Heart right ventricle (tissue), 16 donors: ENCODE results near the gene SCAF1. TPM values are rescaled to one million over a fixed set of nuclear protein-coding genes. Genes with fewer than 3 reads are reported as not detected.

Experiments
- ATAC-seq, 8 donors: fragments of 200-7000 bp; cut with Tn5 transposase; one replicate each; pipeline ENCODE4 v1.9.1; 2020; ENCODE audit warnings: mild to moderate bottlenecking in 8 of 8, moderate library complexity in 8 of 8, moderate number of reproducible peaks in 1 of 8
- DNase-seq, 2 donors: peaks; one replicate each; pipeline ENCODE4 v3.0.0-alpha.2; 2020
- H3K27ac ChIP-seq, 10 donors: fragments of 200-600 bp; sonication (generic) in 2 of 10; one replicate each; pipeline versions ENCODE4 v1.5.0 to v1.8.0; 2020 to 2022; ENCODE audit warnings: mild to moderate bottlenecking in 3 of 10
- H3K27me3 ChIP-seq, 7 donors: fragments of 200-600 bp; one replicate each; pipeline ENCODE4 v1.8.0; 2021 to 2022; ENCODE audit warnings: mild to moderate bottlenecking in 2 of 7
- H3K36me3 ChIP-seq, 9 donors: fragments of 200-600 bp; sonication (generic) in 1 of 9; one replicate each; pipeline versions ENCODE4 v1.5.0 to v1.8.0; 2020 to 2022; ENCODE audit warnings: mild to moderate bottlenecking in 2 of 9
- H3K4me1 ChIP-seq, 9 donors: fragments of 200-600 bp; sonication (generic) in 1 of 9; one replicate each; pipeline versions ENCODE4 v1.5.0 to v1.8.0; 2020 to 2022; ENCODE audit warnings: mild to moderate bottlenecking in 4 of 9
- H3K4me3 ChIP-seq, 10 donors: fragments of 200-600 bp; sonication (generic) in 2 of 10; one replicate each; pipeline versions ENCODE4 v1.5.0 to v1.8.0; 2020 to 2022; ENCODE audit warnings: mild to moderate bottlenecking in 7 of 10, moderate library complexity in 2 of 10
- H3K9me3 ChIP-seq, 11 donors: fragments of 200-600 bp in 10 of 11; sonication (generic) in 2 of 11; one replicate each; pipeline versions ENCODE4 v1.5.0 to v1.8.0; 2013 to 2022; ENCODE audit warnings: mild to moderate bottlenecking in 2 of 11, control low read depth in 1 of 11, moderate library complexity in 1 of 11
- WGBS, 2 donors: extraction: QIAGEN DNeasy Blood & Tissue Kit; methylation state at CpG; one replicate each; pipeline ENCODE4 v1.1.7; 2013; ENCODE audit warnings: inconsistent platforms in 1 of 2; 5-methylcytosine and 5-hydroxymethylcytosine counted together
- intact Hi-C, 10 donors: fragments of 100-400 bp; cut with DNase I; formaldehyde crosslinking; loops; one replicate each; pipeline versions ENCODE4 v1.11.1 to v1.14.2; 2022
- polyA plus RNA-seq, 2 donors: library from polyadenylated mRNA; stranded (reverse); fragments of 200-250 nt; gene quantifications; one replicate each; pipeline ENCODE4 v1.2.3, GENCODE V29; 2013
- total RNA-seq, 10 donors: library from RNA; stranded (reverse); fragmentation: NEBNext Ultra II Directional in 3 of 10; extraction: Animal tissue kit (Norgen Biotek cat#: 25700) in 3 of 10; gene quantifications; one replicate each; pipeline versions ENCODE4 v1.2.1 to v1.2.4, GENCODE V29; 2021 to 2023
- TF ChIP-seq, protein P1 (sequence below), 9 donors: fragments of 200-600 bp; sonication (generic) in 2 of 9; IDR thresholded peaks; one replicate each; pipeline versions ENCODE4 v1.5.0 to v1.8.0; 2021 to 2022; ENCODE audit warnings: antibody characterized with exemption in 9 of 9, mild to moderate bottlenecking in 5 of 9, moderate library complexity in 1 of 9
- donor health status: Arrhythmogenic right ventricular cardiomyopathy.
- donor health status: ischemic (EF 13 %, LVEDD 7.1; RV severe dilation, severe dysfunction).
- donor health status: healthy with polysubstance abuse.
- donor health status: DM: no; HTN: yes; CAD: no.
- donor health status: DM: no; HTN: no; CAD: no.
- donor health status: ischemic (EF 25% LVEDD 6.9; RV normal size, moderate dysfunction).
- donor health status: ischemic (EF 25% LVEDD 5.7; RV mildly dilated, moderate dysfunction).
- donor health status: healthy.
- donor health status: DM: yes; HTN: yes; CAD: no.
- donor health status: Ischemic cardiomyopathy.
- donor health status: ischemic (EF 35%, LVEDD 5.7; RV mildly dilated, moderate dysfunction).
- donor health status: nonischemic (EF 11% LVEDD 7.7; RV severe dilation, severe dysfunction).
- donor health status: DM: yes; HTN: yes; CAD: no.
- donor health status: PGD.
- donor health status: ischemic (EF 29% LVEDD 5.4; RV normal size, mild dysfunction).
- donor health status: nonischemic (EF 23%, LVEDD 6.1; RV moderate dilation, normal function).

The SCAF1 gene
- total and polyA plus RNA-seq, 12 donors: 20.2 to 60.5 (median 44.8) TPM

GRCh38 chr19:49689133-49690078 lies 47.4 kb downstream of the SCAF1 start, which contains the start of gene ADM5:
TSS of gene ADM5 (plus strand) at chr19:49689594. CDS start at chr19:49689838, 244 bp downstream.
- Histone ChIP-seq H3K27me3 (peaks cover 0 to 40% (median 9%) of the 10 kb centered on the region in 7 donors), H3K4me3 (peak within 1 kb of the TSS; percentile 32 to 66 (median 56)), H3K4me1 (peaks cover 6 to 71% (median 48%) of the 10 kb centered on the region in 9 donors), H3K27ac (peak within 1 kb of the TSS; percentile 64 to 84 (median 77)), H3K9me3 (no peaks in the 10 kb centered on the region), H3K36me3 (peaks cover 0 to 37% (median 14%) of the 10 kb centered on the region in 9 donors)
- intact Hi-C loops: loop anchor here in 2 of 10 donors (5.0 to 10.0 kb wide), 2 partner anchors 113 to 115 kb away; no protein-coding TSS in a partner anchor
- TF ChIP-seq, protein P1, sequence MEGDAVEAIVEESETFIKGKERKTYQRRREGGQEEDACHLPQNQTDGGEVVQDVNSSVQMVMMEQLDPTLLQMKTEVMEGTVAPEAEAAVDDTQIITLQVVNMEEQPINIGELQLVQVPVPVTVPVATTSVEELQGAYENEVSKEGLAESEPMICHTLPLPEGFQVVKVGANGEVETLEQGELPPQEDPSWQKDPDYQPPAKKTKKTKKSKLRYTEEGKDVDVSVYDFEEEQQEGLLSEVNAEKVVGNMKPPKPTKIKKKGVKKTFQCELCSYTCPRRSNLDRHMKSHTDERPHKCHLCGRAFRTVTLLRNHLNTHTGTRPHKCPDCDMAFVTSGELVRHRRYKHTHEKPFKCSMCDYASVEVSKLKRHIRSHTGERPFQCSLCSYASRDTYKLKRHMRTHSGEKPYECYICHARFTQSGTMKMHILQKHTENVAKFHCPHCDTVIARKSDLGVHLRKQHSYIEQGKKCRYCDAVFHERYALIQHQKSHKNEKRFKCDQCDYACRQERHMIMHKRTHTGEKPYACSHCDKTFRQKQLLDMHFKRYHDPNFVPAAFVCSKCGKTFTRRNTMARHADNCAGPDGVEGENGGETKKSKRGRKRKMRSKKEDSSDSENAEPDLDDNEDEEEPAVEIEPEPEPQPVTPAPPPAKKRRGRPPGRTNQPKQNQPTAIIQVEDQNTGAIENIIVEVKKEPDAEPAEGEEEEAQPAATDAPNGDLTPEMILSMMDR (IDR thresholded peaks at IDR 0.05): peak; percentile 18 to 76 (median 56)
- ATAC-seq (peak; percentile 26 to 63 (median 52)), DNase-seq (peak in 1 of 2 donors; percentile 54)
- WGBS, 2 donors: 25 to 29% methylated on average over 54 of the region's 54 CpGs

DNA sequence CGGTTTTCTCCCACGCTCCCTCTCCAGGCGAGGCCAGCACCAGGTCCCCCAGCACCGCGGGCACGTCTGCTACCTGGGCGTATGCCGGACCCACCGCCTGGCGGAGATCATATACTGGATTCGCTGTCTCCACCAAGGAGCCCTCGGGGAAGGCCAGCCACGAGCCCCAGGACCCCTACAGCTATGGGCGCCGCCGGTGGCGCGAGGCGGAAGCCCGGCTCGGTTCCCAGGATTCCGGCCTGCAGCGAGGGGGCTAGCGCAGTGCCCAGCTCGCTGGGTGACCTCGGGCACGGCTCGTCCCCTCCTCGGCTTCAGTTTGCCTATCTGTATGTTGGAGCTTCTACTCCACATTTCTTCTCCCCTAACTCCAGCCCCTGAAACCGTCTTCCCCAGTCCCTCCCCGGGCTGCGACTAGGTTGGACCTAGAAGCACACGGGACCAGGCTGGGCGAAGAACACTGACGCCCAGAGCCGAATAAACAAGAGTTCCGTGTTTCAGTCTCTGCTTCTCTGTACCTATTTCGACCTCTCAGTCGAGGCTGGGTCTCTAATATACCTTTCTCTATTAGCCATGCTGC lies 48.2 kb downstream of the SCAF1 start:
- intact Hi-C loops: no loop called here
- peaks cover 6 to 65% (median 46%) of the 10 kb centered on the region in 9 donors for H3K4me1 ChIP-seq
- peak in 6 of 8 donors; percentile 0 to 10 (median 6) for ATAC-seq
- H3K27ac ChIP-seq: peak overlapping the region in 9 of 10 donors; percentile 63 to 84 (median 76)
- H3K36me3 ChIP-seq: peaks cover 0 to 29% (median 11%) of the 10 kb centered on the region in 9 donors
- H3K4me3 ChIP-seq: peak overlapping the region; percentile 32 to 66 (median 56)
- DNase-seq: no peak
- H3K9me3 ChIP-seq: no peaks in the 10 kb centered on the region
- TF ChIP-seq, protein P1 (IDR thresholded peaks at IDR 0.05): no peak
- peaks cover 0 to 40% (median 9%) of the 10 kb centered on the region in 7 donors for H3K27me3 ChIP-seq
- WGBS, 2 donors: 4 to 7% methylated on average over 39 of the region's 39 CpGs

- whole genome bisulfite sequencing, 2 donors: 1 to 2% methylated on average over 38 of the region's 38 CpGs
- Histone ChIP-seq H3K27ac (peak within 1 kb of the TSS in 9 of 10 donors; percentile 63 to 84 (median 76)), H3K27me3 (peaks cover 0 to 40% (median 9%) of the 10 kb centered on the region in 7 donors), H3K9me3 (no peaks in the 10 kb centered on the region), H3K4me3 (peak within 1 kb of the TSS; percentile 32 to 66 (median 56)), H3K36me3 (peaks cover 0 to 23% (median 7%) of the 10 kb centered on the region in 9 donors), H3K4me1 (peaks cover 5 to 59% (median 43%) of the 10 kb centered on the region in 9 donors)
- DNase-seq: peak; percentile 82 to 87
- TF ChIP-seq, protein P1 (IDR thresholded peaks at IDR 0.05): no peak
- intact Hi-C loops: no loop called here
- peak; percentile 38 to 83 (median 76) for ATAC-seq
Observed at GRCh38 chr19:49690656-49691242, 48.7 kb downstream of the SCAF1 start, which contains the start of gene CPT1C. TSS of gene CPT1C (plus strand) at chr19:49691116. CDS start at chr19:49692253, 1,137 bp downstream.
